ENCODE data around the gene C2orf72. TPM values are rescaled to one million over a fixed set of nuclear protein-coding genes. Genes with fewer than 3 reads are reported as not detected.
"Not testable (repeated sequence)": the region's sequence is repeated elsewhere in the genome, so short reads cannot be mapped to it uniquely, and the experiment has no call there.

The C2orf72 gene
- total and polyA plus RNA-seq, 2 donors (not counting 3 experiments of a cell fraction or from before 2014, with no cell fraction given) = 0.01 to 0.11 TPM

GRCh38 chr2:231018184-231018583, 19.1 kb upstream of the C2orf72 start:
- POLR2A ChIA-PET = no interaction called here
- intact Hi-C loops (cut with micrococcal nuclease) (no loop called here), dilution Hi-C loops (cut with MboI; ENCODE audit: extremely low pct_ligation_motif_present, low sequenced_read_pairs) (no loop called here)
- H3K4me1 ChIP-seq (ENCODE audit: control insufficient read depth, extremely low read depth, insufficient read depth, low read length) = no peaks in the 10 kb centered on the region
- H3K79me2 ChIP-seq (ENCODE audit: control insufficient read depth, insufficient read depth, low read length) = no peaks in the 10 kb centered on the region
- H3K4me3 ChIP-seq (replicated peaks in 1 of 3; ENCODE audit: insufficient read depth in 1 of 3, low read depth in 1 of 3, low read length in 3 of 3) = no peak overlapping the region
- CTCF ChIA-PET = interaction anchor here (1.0 kb wide), 1 partner anchor 10 kb away, joined by 3 read pairs; no protein-coding TSS in a partner anchor
- no peaks in the 10 kb centered on the region for H4K20me1 ChIP-seq (replicated peaks; ENCODE audit: control insufficient read depth, extremely low read depth, insufficient read depth, low read length)
- no peak for TF ChIP-seq POLR2A (IDR thresholded peaks at IDR 0.05; ENCODE audit: low read depth, low read length)
- TF ChIP-seq POLR2AphosphoS5 (IDR thresholded peaks at IDR 0.05; ENCODE audit: insufficient read depth, low read depth, low read length) = no peak
- TF ChIP-seq MYC (IDR thresholded peaks at IDR 0.05; ENCODE audit: low read depth, low read length) = no peak
- TF ChIP-seq CTCF (IDR thresholded peaks at IDR 0.05; ENCODE audit: extremely low read depth in 1 of 2, insufficient read depth in 1 of 2, low read depth in 1 of 2, low read length in 2 of 2) = no peak
- TF ChIP-seq JUN (IDR thresholded peaks at IDR 0.05; ENCODE audit: borderline replicate concordance, insufficient read depth, insufficient read length, low read depth) = no peak
- TF ChIP-seq FOS (IDR thresholded peaks at IDR 0.05; ENCODE audit: borderline replicate concordance, insufficient read depth, low read length) = no peak
- TF ChIP-seq MAX (IDR thresholded peaks at IDR 0.05; ENCODE audit: insufficient read depth, insufficient read length) = no peak
- TF ChIP-seq EZH2 (IDR thresholded peaks at IDR 0.05; ENCODE audit: borderline replicate concordance, low read depth, low read length, severe bottlenecking) = no peak
- TF ChIP-seq GATA2 (IDR thresholded peaks at IDR 0.05; ENCODE audit: insufficient read depth, insufficient read length, low read depth, low read length) = no peak
- DNase-seq (ENCODE audit: low read depth, low spot score) (no peak), FAIRE-seq (no peak)
- H3K36me3 ChIP-seq (ENCODE audit: control insufficient read depth in 2 of 2, extremely low read depth in 1 of 2, insufficient read depth in 2 of 2, low read length in 2 of 2) = no peaks in the 10 kb centered on the region
- no TSS peak for BruUV-seq (replicated peaks)
- H3K27me3 ChIP-seq (ENCODE audit: control insufficient read depth in 2 of 2, insufficient read depth in 2 of 2, low read length in 2 of 2) = peaks cover 0 to 3% of the 10 kb centered on the region in 2 experiments
- no peaks in the 10 kb centered on the region for H3K9me3 ChIP-seq (replicated peaks; ENCODE audit: control insufficient read depth, insufficient read depth, low read length)
- no peak overlapping the region for H3K9ac ChIP-seq (replicated peaks; ENCODE audit: extremely low read depth, insufficient read depth, low read length)
- no peak overlapping the region for H3K4me2 ChIP-seq (ENCODE audit: insufficient read depth, low read length)
- no peak overlapping the region for H3K27ac ChIP-seq (ENCODE audit: insufficient read depth, low read depth, low read length)
- H3K9me1 ChIP-seq (replicated peaks; ENCODE audit: control insufficient read depth, extremely low read depth, insufficient read depth, low read length) = no peaks in the 10 kb centered on the region
- H2AFZ ChIP-seq (ENCODE audit: low read depth, low read length) = no peak overlapping the region

- H2AFZ ChIP-seq (ENCODE audit: low read depth, low read length); intact Hi-C loops (cut with micrococcal nuclease); DNase-seq (ENCODE audit: low read depth, low spot score); FAIRE-seq; POLR2A ChIA-PET; H3K27ac ChIP-seq (ENCODE audit: insufficient read depth, low read depth, low read length); H3K9me3 ChIP-seq (replicated peaks; ENCODE audit: control insufficient read depth, insufficient read depth, low read length); H3K79me2 ChIP-seq (ENCODE audit: control insufficient read depth, insufficient read depth, low read length); H3K27me3 ChIP-seq (ENCODE audit: control insufficient read depth in 2 of 2, insufficient read depth in 2 of 2, low read length in 2 of 2); H3K4me3 ChIP-seq (replicated peaks in 1 of 3; ENCODE audit: insufficient read depth in 1 of 3, low read depth in 1 of 3, low read length in 3 of 3); BruUV-seq (replicated peaks); H3K9ac ChIP-seq (replicated peaks; ENCODE audit: extremely low read depth, insufficient read depth, low read length); H3K9me1 ChIP-seq (replicated peaks; ENCODE audit: control insufficient read depth, extremely low read depth, insufficient read depth, low read length); CTCF ChIA-PET; H3K36me3 ChIP-seq (ENCODE audit: control insufficient read depth in 2 of 2, extremely low read depth in 1 of 2, insufficient read depth in 2 of 2, low read length in 2 of 2); H3K4me2 ChIP-seq (ENCODE audit: insufficient read depth, low read length); H3K4me1 ChIP-seq (ENCODE audit: control insufficient read depth, extremely low read depth, insufficient read depth, low read length); dilution Hi-C loops (cut with MboI; ENCODE audit: extremely low pct_ligation_motif_present, low sequenced_read_pairs); H4K20me1 ChIP-seq (replicated peaks; ENCODE audit: control insufficient read depth, extremely low read depth, insufficient read depth, low read length): not testable (repeated sequence)
Observed at GRCh38 chr2:231025059-231025458, 12.3 kb upstream of the C2orf72 start.

Measured in endothelial cell of umbilical vein (primary cell).